Measurements from ENCODE around the gene FAM43B. TPM values are rescaled to one million over a fixed set of nuclear protein-coding genes. Genes with fewer than 3 reads are reported as not detected.

The FAM43B gene
- total RNA-seq: 0.32 and 0.39 TPM in 2 replicates

GRCh38 chr1:20551945-20552727 lies at the start of gene FAM43B:
FAM43B (plus strand) TSS chr1:20552573; CDS start chr1:20552974, 401 bp downstream.

GRCh38 chr1:20507564-20508410 lies 44.6 kb upstream of the FAM43B start, which contains the start of gene MUL1:
MUL1 (minus strand) TSS chr1:20508151; CDS start chr1:20508024, 127 bp downstream.

GRCh38 chr1:20588634-20589225 lies 36.4 kb downstream of the FAM43B start, which contains the start of gene CDA:
CDA (plus strand) TSS chr1:20589097; CDS start chr1:20589130, 33 bp downstream.

Other genes starting within 250 kb of the FAM43B start
- gene CAMK2N1, start 66.4 kb upstream of the FAM43B start, total RNA-seq: 23.3 and 72.7 TPM in 2 replicates
- gene MUL1, start 44.4 kb upstream of the FAM43B start, total RNA-seq: 32.7 and 37.0 TPM in 2 replicates
- gene CDA, start 36.5 kb downstream of the FAM43B start, total RNA-seq: 1.9 and 7.1 TPM in 2 replicates
- gene PINK1, start 80.9 kb downstream of the FAM43B start, total RNA-seq: 50.4 and 53.9 TPM in 2 replicates
- gene DDOST, start 108.8 kb downstream of the FAM43B start, total RNA-seq: 391 and 455 TPM in 2 replicates
- gene KIF17, start 165.4 kb downstream of the FAM43B start, total RNA-seq: 0.39 and 0.56 TPM in 2 replicates
- 0.56 and 1.0 TPM in 2 replicates for gene SH2D5, start 180.1 kb downstream of the FAM43B start, total RNA-seq
- gene HP1BP3, start 234.7 kb downstream of the FAM43B start, total RNA-seq: 91.5 and 153 TPM in 2 replicates

All from epithelial cell of alveolus of lung (primary cell).